HG02763 (cell line): ENCODE data around the gene BAG2.
A peak's percentile ranks its signal among the peaks of the same experiment; 100 is the strongest.

Experiments used
- ATAC-seq: cut with Tn5 transposase; IDR thresholded peaks from one replicate; pipeline ENCODE4 v1.9.1; 2021; ENCODE audit warnings: mild to moderate bottlenecking, moderate library complexity; ENCODE audit not compliant: unreplicated experiment

Gene BAG2

DNA sequence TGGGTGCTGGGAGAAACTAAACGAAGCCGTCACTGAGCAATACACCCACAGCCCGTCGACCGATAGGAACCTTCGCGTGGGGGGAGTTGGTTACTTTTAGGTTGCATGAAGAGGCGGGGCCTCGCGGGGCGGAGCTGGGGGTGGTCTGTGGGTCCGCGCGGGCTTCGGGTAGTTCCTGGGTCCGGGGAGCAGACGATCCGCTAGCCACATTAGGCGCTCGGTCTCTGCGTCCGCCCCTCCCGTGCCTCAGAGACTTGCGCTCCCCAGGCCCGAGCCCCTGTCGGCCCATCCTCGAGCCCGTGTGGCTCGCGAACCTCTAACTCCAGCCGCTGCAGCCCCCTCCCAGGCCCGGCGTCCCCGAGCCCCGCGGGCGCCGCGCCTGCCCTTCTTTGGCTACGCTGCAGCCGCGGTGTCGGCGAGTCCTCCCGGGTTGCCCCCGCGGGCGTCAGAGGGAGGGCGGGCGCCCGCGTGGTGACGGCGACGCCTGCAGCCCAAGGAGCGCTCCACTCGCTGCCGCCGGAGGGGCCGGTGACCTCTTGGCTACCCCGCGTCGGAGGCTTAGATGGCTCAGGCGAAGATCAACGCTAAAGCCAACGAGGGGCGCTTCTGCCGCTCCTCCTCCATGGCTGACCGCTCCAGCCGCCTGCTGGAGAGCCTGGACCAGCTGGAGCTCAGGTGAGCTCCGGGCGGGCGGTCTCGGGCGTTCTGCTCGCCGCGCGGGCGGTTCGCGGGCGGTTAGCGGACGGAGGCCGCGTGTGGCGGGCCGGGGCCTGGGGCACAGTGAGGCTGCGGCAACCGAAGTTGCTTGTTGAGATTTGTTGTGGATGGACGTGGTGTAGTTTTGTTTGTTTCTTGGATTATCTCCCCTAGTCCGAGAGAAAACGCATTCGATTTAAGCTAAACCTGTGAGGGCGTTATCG, at the start of gene BAG2:
Gene BAG2 (plus strand): TSS at position 191 of the 920 bp plus-strand sequence. CDS start 372 bp downstream, at position 563.
- ATAC-seq = peak; percentile 87

- no peak for ATAC-seq
Measured at GRCh38 chr6:57123111-57123510, 49.0 kb upstream of the BAG2 start.

- ATAC-seq = no peak
Measured at GRCh38 chr6:57127763-57128162, 44.4 kb upstream of the BAG2 start.

GRCh38 chr6:57130661-57131177, 41.4 kb upstream of the BAG2 start:
- no peak for ATAC-seq

DNA sequence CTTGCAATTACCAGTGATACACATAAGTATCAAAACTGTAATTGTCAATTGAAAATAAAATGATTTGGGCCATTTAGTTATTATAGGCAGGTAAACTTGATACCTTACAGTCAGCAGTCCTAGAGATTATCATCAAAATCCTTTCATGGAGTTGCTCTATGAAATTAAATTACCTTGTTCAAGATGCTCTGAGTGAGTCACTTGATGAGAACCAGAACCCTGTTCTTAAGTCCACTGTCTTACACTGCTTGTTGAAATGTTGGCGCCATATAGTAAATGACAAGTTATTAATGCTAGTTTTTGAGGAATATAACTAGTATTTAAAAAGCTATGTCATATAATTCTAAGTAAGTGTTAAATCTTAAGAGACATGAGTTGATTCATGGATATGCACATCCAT, 37.2 kb upstream of the BAG2 start:
- ATAC-seq = no peak

DNA sequence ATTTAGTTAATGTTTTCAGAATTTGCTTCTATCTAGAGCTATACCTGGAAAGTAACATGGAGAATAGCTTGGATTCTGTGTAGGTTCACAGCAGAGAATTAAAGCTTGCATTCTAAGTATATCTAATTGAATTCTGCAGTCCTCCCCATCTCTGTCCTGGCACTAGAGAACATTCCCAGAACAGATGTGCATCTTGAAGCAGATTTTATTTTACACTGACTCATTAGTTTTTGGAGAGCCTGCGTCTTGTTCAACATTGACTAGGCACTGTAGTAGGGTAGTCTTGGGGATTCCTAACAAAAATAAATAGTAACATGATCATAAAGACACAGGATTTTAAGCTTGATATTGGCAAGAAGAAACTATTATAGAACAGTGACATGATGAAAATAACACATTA, 36.2 kb upstream of the BAG2 start:
- ATAC-seq = no peak

GRCh38 chr6:57137350-57137749, 34.8 kb upstream of the BAG2 start:
- ATAC-seq = no peak

DNA sequence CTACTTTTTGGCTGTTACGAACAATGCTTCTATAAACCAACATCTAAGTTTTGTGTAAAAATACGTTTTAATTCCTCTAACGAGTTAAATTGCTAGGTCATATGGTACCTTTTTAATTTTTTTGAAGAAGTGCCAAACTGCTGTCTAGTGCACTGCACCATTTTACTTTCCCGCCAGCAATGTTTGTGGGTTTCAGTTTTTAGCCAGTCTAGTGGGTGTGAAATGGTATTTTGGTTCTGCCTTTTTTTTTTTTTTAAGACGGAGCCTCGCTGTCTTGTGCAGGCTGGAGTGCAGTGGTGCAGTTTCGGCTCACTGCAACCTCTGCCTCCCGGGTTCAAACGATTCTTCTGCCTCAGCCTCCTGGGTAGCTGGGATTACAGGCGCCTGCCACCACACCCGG, 34.1 kb upstream of the BAG2 start:
- no peak for ATAC-seq

- ATAC-seq = no peak
Measured at GRCh38 chr6:57141451-57142177, 30.5 kb upstream of the BAG2 start.

GRCh38 chr6:57142178-57142525, 30.0 kb upstream of the BAG2 start:
- ATAC-seq = no peak

- no peak for ATAC-seq
Measured at GRCh38 chr6:57143690-57144089, 28.4 kb upstream of the BAG2 start.

DNA sequence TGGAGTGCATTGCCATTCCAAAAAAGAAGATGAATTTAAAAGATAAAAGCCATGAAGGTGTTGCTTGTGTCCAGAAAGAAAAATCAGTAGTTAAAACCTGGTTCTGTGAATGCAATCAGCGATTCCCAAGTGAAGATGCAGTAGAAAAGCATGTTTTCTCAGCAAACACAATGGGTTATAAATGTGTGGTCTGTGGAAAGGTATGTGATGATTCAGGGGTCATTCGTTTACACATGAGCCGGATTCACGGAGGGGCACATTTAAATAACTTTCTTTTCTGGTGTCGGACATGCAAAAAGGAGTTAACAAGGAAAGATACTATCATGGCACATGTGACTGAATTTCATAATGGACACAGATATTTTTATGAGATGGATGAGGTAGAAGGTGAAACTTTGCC, 24.7 kb upstream of the BAG2 start:
- no peak for ATAC-seq

DNA sequence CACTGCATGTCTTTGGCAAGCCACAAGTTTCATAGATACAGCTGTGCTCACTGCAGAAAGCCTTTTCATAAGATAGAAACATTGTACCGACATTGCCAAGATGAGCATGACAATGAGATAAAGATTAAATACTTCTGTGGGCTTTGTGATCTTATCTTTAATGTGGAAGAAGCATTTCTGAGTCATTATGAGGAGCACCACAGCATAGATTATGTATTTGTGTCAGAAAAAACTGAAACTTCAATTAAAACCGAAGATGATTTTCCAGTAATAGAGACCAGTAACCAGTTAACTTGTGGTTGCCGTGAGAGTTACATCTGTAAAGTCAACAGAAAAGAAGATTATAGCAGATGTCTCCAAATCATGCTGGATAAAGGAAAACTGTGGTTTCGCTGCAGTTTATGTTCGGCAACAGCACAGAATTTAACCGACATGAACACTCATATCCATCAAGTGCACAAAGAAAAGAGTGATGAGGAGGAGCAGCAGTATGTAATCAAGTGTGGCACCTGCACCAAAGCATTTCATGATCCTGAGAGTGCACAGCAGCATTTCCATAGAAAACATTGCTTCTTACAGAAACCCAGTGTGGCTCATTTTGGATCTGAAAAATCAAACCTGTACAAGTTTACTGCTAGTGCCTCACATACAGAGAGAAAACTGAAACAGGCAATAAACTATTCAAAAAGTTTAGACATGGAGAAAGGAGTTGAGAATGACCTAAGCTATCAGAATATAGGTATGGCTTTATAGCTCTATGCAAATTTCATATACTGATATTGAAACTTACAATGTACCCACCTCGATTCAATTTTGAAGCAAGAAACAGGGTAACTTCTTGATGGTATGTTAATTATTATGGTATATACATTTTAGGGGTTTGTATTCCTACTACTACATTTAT, 23.9 kb upstream of the BAG2 start:
- no peak for ATAC-seq

- no peak for ATAC-seq
Measured at GRCh38 chr6:57158658-57159057, 13.5 kb upstream of the BAG2 start.

DNA sequence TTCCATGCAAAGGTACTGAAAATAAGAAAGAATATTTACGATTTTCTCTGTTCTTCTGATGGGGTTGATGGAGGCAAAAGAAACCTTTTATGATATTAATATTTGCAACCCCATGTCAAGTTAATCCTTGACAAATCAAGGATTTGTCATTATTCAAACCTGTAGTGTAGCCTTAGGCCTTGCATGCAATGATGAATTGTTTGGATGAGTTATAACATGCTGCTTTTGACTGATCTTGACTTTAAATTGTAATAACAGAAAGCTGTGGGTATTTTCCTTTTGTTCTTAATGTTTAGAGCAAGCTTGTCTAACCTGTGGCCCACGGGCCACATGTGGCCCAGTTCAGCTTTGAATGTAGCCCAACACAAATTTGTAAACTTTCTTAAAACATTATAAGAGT, 13.0 kb upstream of the BAG2 start:
- ATAC-seq = no peak

DNA sequence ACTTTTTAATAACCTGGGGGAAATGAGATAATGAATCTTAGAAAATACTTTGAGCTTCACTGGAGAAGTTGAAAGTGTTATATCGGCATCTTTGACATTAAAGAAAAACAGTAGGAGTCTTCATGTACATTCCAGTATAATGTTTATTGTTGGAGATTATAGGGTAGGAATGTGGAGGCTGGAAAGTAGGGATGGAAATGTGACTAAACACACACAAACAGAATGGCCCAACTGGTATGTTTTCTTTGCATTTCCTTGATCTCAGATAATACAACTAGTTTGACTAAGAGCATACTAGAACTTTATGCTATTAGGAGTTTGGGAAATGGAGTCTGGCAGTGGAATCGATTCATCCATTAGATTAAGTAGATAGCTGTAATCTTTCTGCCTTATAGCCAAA, 10.1 kb upstream of the BAG2 start:
- no peak for ATAC-seq

DNA sequence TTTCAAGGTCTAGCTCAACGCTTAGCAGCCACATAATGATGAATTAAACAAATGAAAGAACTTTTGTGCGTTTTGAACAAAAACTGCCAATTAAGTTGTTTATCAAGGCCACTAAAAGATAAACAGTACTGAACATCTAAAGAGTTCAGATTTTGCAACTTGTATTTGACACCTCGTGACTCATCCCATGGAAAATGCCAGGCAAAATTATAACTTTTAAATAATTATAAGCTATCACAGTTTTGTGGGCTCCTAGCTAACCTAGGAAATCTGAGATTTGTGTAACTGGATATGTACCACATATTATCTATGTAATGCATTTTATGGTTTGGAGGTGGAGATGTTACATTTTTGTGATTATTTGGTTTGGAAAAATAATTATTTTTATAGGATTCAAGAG, 9.6 kb upstream of the BAG2 start:
- no peak for ATAC-seq

- no peak for ATAC-seq
Measured at GRCh38 chr6:57163956-57164355, 8.2 kb upstream of the BAG2 start.

- no peak for ATAC-seq
Measured at GRCh38 chr6:57165080-57165479, 7.0 kb upstream of the BAG2 start.

GRCh38 chr6:57173056-57173885, 1.1 kb downstream of the BAG2 start:
- ATAC-seq = no peak
